GM15510 (cell line): ENCODE data around the gene PPFIBP1.

Experiments used
- POLR2A ChIP-seq: IDR thresholded peaks from 3 replicates; pipeline ENCODE4 v1.6.1; 2011; ENCODE audit warnings: borderline replicate concordance; ENCODE audit not compliant: insufficient read length; ENCODE audit errors: extremely low read depth

The PPFIBP1 gene

DNA sequence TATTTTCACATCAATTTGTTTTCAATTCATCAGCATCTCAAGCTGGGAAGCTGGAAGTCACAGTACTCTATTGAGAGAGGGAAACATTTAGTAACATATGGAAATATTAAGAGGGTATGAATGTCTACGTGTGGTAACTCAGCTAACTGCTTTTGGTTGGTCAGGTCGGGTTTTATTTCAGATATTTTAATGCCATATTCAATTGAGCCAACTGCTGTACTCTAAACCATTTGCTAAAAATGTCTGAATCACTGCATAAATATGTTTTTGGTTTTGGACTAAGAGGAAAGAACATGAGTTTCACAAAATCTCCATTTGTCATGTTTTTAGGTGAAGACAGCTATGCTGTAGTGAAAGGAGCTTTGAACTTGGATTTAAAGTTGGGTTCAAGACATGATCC is 18.9 kb upstream of the PPFIBP1 start:
- TF ChIP-seq POLR2A: no peak

DNA sequence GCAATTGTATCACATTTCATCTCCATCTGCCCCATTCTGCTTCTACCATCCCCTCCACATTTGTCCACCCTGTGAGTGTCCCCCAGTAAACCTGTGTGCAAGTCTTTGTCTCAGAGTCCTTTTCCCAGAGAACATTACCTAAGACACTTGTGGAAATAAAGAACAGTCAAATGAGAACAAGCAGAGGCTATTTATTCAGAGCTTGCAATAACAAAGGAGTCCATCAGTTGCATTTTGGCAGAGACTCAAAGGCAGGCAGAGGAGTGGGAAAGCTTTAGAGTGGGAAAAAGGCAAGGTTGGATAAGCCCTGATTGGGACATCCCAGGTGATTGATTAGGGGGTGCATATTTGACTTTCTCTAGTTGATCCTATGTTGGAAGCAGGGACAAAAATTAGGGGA is 18.2 kb upstream of the PPFIBP1 start:
- no peak for TF ChIP-seq POLR2A

- TF ChIP-seq POLR2A: no peak
Measured at GRCh38 chr12:27506645-27507189, 17.3 kb upstream of the PPFIBP1 start.

DNA sequence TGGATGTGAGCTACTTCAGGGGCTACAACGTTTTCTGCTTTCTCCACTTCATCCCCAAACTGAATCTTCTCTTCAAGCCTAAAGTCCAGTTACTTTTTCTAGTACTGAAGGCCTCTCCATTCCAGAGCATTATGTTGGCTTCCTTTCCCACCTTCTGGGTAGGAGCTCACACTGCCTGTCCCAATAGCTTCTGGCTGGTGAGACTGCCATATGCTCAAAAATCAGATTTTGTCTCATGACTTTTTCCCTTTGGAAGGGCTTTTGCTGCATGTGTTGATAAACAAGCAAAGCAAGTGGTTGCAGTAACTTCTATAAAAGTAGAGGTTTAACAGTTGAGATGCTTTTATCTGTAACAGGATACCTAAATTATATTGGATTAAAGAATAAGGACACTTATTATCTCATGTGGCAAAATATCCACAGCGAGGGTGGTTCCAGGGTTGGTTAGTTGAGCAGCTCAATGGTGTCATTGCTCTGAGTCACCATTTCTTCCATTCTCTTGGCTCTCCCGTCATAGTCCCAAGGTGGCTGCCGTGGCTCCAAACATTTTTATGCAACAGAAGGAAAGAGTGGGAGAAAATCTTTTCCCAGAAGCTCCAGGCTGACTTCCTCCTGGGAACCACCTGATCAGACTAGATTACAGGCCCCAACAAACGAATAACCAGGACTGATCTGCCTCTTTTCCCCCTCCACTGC is 15.1 kb upstream of the PPFIBP1 start:
- TF ChIP-seq POLR2A: no peak

DNA sequence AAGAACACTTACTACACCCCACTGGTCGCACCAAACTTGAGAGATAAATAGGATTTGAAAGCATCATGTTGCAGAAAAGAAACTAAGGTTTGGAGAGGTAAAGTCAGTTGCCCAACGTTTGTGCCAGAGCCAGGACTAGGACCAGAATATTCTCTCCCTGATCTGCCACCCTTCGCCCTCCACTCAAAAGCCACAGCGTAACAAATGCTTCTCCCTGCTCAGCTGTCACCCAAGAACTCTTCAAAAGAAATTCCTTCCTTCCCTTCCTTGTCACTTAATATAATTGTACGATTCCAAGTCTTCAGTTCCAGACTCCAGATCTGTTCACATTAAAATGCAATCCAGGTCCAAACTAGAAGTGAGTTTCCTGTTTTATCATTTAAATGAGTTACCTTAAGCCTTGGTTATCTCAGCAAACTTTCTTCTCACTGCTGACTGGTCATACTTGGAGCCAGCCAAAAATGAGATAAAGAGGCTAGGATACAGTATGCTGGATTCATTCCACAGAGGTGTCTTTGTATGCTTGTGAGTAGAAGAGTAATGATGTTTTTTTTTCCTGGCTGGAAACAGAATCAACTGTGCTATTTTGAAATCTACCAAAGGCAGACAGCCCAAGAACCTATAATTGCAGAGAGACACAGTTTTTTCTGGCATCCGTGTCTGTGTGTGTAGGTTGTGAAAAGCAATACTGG is 12.8 kb upstream of the PPFIBP1 start:
- TF ChIP-seq POLR2A: no peak

GRCh38 chr12:27511723-27512045 is 12.3 kb upstream of the PPFIBP1 start:
- TF ChIP-seq POLR2A: no peak

GRCh38 chr12:27513155-27513824 is 10.7 kb upstream of the PPFIBP1 start:
- no peak for TF ChIP-seq POLR2A

- no peak for TF ChIP-seq POLR2A
Measured at GRCh38 chr12:27515671-27516070, 8.3 kb upstream of the PPFIBP1 start.

DNA sequence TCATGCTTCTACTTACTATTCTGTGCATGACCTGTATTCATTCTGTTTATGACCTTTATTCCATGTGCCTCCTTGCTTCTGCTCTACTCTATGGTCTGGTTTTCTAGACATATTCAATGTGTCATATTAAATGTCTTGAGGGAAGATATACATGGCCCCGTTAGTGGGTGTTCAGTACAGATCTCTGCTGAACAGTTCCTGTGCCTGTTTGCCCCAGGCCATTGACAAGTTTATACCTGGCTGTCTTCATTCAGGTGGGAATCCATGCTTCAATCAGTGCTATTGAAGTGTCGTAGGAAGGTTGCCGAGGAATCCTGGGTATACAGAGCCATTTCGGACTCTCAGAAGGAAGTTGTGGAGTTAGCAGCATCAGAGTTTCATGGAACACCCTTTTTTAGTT is 7.4 kb upstream of the PPFIBP1 start:
- no peak for TF ChIP-seq POLR2A

- no peak for TF ChIP-seq POLR2A
Measured at GRCh38 chr12:27517546-27517945, 6.5 kb upstream of the PPFIBP1 start.

GRCh38 chr12:27517961-27518665 is 5.9 kb upstream of the PPFIBP1 start:
- no peak for TF ChIP-seq POLR2A

DNA sequence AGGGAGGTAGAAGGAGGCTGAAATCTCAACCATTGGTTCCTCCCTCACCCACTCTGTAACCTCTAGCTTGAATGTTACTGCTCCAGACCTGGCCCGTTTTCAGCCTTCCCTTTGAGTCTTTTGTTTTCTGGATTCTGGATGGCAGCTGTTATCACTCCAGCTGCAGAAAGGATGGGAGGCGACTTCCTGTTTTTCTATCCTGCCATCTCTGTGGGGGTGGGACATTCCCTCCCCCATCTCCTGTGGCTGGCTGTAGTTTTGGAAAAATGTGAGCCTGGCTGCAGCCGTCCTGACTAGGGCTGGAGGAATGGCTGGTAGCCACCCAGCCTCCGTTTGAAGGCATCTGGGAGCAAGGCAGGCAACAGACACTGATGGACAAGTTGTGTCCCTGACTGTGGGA is 2.9 kb upstream of the PPFIBP1 start:
- TF ChIP-seq POLR2A: no peak

- no peak for TF ChIP-seq POLR2A
Measured at GRCh38 chr12:27521981-27522380, 2.0 kb upstream of the PPFIBP1 start.

DNA sequence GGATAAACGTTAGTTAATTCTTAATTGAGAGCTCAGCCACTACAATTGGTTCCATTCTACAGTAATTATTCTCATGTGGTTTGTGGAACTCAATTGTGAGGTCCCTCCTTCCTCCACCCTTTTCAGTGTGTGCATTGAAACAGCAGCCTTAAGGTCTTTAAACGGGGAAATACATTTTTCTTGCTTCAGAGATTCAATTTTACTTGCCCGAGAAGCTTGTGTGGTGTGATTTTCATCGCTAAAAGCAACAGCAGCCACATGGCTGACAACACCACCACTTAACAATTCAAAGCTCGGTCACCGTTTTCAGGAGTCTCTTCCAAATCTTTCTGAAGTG is 733 bp upstream of the PPFIBP1 start:
- no peak for TF ChIP-seq POLR2A

DNA sequence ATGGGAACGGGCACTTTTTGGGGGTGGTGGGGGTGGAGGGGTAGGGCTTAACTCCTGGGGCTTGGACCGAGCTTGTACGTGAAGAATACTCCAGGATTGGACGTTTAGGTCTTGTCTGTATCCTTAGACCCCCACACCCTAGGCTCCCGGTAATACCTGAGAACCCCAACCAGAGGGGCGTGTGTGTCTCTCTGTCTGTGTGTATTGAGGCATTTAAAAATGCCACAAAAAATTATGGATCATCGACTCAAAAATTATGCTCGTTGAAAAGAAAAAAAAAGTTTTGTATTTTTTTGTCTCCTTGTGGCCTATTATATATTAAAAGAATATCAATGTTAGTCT is 459 bp downstream of the PPFIBP1 start:
- no peak for TF ChIP-seq POLR2A
